GM13977 (cell line): Measurements from ENCODE around the gene MMP15.

ENCODE experiments used
- DNase-seq: peaks from one replicate; pipeline ENCODE4 v3.0.0; 2012; ENCODE audit warnings: low spot score
- CTCF ChIP-seq: IDR thresholded peaks from 2 replicates; pipeline ENCODE4 v1.5.1; 2012; ENCODE audit warnings: mild to moderate bottlenecking, control low read depth; ENCODE audit not compliant: insufficient read depth; ENCODE audit errors: extremely low read depth, missing control alignments
- in situ Hi-C: fragments of 300-500 bp; cut with MboI; formaldehyde crosslinking; loops from one replicate; pipeline ENCODE4 v1.12.0; 2022; ENCODE audit warnings: low sequenced_read_pairs, low pct_unique_long_range_greater_than_20kb, mixed read lengths, inconsistent platforms; ENCODE audit not compliant: unreplicated experiment

Gene MMP15

DNA sequence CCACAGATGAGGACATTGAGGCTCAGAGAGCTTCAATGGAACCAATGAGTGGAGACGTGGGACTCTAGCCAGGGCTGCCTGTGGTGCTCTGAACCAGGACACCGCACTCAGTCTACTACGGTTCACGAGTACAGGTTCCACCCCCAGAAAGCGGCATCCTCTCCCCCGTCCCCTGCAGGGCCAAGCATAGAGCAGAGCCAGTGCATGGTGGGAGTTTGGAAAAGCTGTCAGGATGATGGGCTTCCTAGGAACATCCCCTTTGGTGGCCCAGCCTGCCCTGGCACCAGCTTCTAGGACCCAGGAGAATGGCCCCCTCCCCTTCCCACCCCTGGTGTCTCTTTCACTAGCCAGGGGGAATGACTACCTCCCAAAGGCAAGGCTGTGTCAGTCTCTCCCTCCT is 33.5 kb upstream of the MMP15 start:
- in situ Hi-C loops: no loop called here
- DNase-seq: no peak
- no peak for TF ChIP-seq CTCF

DNA sequence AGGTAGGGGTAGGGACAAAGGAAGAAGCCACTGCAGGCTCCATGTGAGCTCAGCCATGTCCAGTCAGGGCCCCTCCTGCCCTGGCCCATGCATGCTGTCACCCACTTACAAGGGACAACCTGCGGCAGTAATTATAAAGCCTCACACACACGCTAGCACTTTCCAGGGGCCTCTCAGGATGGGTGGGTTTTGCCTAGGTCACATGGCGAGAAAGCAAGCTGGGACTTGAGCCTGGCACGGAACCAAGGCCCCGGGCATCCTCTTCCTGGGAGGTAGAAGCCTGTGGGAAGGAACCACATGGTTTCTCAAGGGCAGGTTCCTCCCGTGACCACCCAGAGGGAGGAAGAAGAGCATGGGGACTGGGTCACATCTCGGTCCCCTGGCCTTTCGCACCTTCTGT is 32.1 kb upstream of the MMP15 start:
- DNase-seq: no peak
- no peak for TF ChIP-seq CTCF
- in situ Hi-C loops: no loop called here

DNA sequence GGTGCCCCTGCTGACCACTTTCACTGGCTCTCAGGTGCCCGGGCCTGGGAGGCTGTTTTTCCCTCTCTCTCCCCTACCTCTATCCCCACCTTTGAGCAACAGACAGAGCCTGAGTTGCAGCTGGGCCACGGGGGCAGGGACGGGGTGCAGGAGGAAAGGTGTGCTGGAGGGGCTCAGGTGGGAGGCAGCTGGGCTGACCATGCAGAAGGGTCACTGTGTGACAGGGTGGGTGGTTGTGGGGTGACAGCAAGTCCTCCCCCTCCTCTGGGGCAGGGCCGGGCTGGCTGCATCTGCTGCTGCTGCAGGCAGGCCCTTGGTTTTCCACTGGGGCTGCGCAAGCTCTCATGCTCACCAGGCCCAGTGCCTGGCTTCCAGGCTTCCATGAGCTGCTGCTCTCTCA is 31.7 kb upstream of the MMP15 start:
- DNase-seq: no peak
- in situ Hi-C loops: no loop called here
- TF ChIP-seq CTCF: no peak

DNA sequence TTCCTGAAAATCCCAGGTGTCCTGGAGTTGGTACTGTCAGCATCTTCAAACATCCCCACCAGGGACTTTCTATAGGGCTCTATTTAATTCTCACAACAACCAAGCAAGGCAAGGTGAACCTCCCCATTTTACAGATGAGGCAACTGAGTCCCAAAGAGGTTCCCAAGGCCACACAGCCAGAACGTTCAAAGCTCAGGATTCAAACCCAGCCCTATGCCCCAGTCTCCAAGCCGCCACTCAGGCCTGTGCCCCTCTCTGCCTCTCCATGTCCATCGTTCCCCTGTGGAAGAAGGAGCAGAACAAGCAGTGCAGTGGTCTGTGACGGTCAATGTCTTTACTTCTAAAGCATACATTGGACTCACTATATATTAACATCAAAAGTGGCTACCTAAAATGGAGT is 31.2 kb upstream of the MMP15 start:
- in situ Hi-C loops: no loop called here

DNA sequence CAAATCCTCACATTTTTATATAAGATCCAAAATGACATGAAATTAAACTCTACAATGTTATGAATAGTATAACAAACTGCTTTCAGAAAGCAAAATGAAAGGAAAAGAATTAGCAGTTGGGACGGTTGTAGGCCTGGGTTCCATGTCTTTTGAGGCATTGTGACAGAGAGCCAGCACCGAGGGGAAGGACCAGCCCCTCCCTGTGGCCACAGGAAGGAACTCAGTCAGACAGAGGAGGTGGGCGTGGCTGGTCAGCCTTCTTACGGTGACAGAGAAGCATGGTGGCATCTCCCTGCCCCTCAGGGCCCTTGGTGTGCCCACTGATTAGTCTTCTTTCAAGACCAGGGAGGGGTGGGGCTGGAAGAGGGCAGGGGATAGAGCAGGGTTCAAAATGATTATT is 30.8 kb upstream of the MMP15 start:
- TF ChIP-seq CTCF: peak; percentile 47
- peak; percentile 62 for DNase-seq
- in situ Hi-C loops: no loop called here

More for the DNA sequence above, 31.2 kb upstream of the MMP15 start:
- TF ChIP-seq CTCF: no peak
- no peak for DNase-seq

GRCh38 chr16:57995721-57996405 is 29.7 kb upstream of the MMP15 start:
- no peak for DNase-seq
- in situ Hi-C loops: no loop called here
- no peak for TF ChIP-seq CTCF
